HEK293 (cell line): Measurements from ENCODE around the gene UGT2B17.

Experiments
- CTCF ChIA-PET: fragments of 350-600 bp; formaldehyde crosslinking; extraction: SDS; loops from one replicate; lab custom pipeline; 2021; ENCODE audit warnings: antibody characterized with exemption; lab: Yijun Ruan, JAX
- POLR2A ChIA-PET: fragments of 300-600 bp; formaldehyde crosslinking; extraction: SDS; loops from one replicate; lab custom pipeline; 2020; ENCODE audit warnings: antibody characterized with exemption, inconsistent platforms; lab: Yijun Ruan, JAX
- H3K27ac ChIP-seq: fragments of 200-500 bp; sonication (Bioruptor generic); 2 replicates; pipeline ENCODE4 v1.5.1; 2014; ENCODE audit warnings: low read depth, low read length, control low read depth, inconsistent platforms; ENCODE audit errors: extremely low read depth
- H3K36me3 ChIP-seq, 2 experiments: fragments of 200-500 bp in 1 of 2; sonication (Bioruptor generic) in 1 of 2; 1 replicate in 1 of 2; 2 replicates in 1 of 2; pipeline ENCODE4 v1.5.1; 2014 to 2017; ENCODE audit warnings: inconsistent platforms in 2 of 2, low read length in 2 of 2; ENCODE audit not compliant: control insufficient read depth in 2 of 2, insufficient read depth in 1 of 2
- H3K4me1 ChIP-seq: fragments of 200-500 bp; sonication (Bioruptor generic); 2 replicates; pipeline ENCODE4 v1.5.1; 2014; ENCODE audit warnings: mild to moderate bottlenecking, low read length, inconsistent platforms; ENCODE audit not compliant: control insufficient read depth, insufficient read depth
- H3K4me3 ChIP-seq: 2 replicates; pipeline ENCODE4 v1.5.1; 2011; ENCODE audit warnings: low read depth, mild to moderate bottlenecking, control low read depth, low read length, moderate library complexity
- H3K9me3 ChIP-seq: fragments of 200-500 bp; sonication (Bioruptor generic); 2 replicates; pipeline ENCODE4 v1.5.1; 2014; ENCODE audit warnings: low read depth, low read length, inconsistent platforms; ENCODE audit not compliant: control insufficient read depth, insufficient read depth
- INSM2 ChIP-seq: fragments of 450-650 bp; formaldehyde crosslinking; IDR thresholded peaks from 2 replicates; pipeline ENCODE4 v1.5.1; 2016; ENCODE audit warnings: missing biosample characterization, missing genetic modification characterization
- KLF17 ChIP-seq: fragments of 450-650 bp; formaldehyde crosslinking; IDR thresholded peaks from 2 replicates; pipeline ENCODE4 v1.5.1; 2016; ENCODE audit warnings: missing biosample characterization, missing genetic modification characterization
- KLF7 ChIP-seq: fragments of 450-650 bp; formaldehyde crosslinking; IDR thresholded peaks from 2 replicates; pipeline ENCODE4 v1.5.1; 2016; ENCODE audit warnings: missing biosample characterization, missing genetic modification characterization, borderline replicate concordance
- RBAK ChIP-seq: fragments of 450-650 bp; formaldehyde crosslinking; IDR thresholded peaks from 2 replicates; pipeline ENCODE4 v1.5.1; 2016; ENCODE audit warnings: missing biosample characterization, missing genetic modification characterization
- REST ChIP-seq: fragments of 450-650 bp; formaldehyde crosslinking; IDR thresholded peaks from 2 replicates; pipeline ENCODE4 v1.5.1; 2016; ENCODE audit warnings: missing biosample characterization, missing genetic modification characterization
- SETDB1 ChIP-seq: IDR thresholded peaks from one replicate; pipeline ENCODE4 v1.6.1; 2017; ENCODE audit warnings: mild to moderate bottlenecking, low read length, moderate library complexity, mixed read lengths; ENCODE audit not compliant: insufficient read length
- ZBTB11 ChIP-seq: fragments of 450-650 bp; formaldehyde crosslinking; conservative IDR thresholded peaks from 2 replicates; pipeline ENCODE4 v1.5.1; 2016; ENCODE audit warnings: low read depth, missing biosample characterization, missing genetic modification characterization
- ZFP3 ChIP-seq: fragments of 450-650 bp; formaldehyde crosslinking; IDR thresholded peaks from 2 replicates; pipeline ENCODE4 v1.5.1; 2016; ENCODE audit warnings: low read depth, missing biosample characterization, missing genetic modification characterization
- ZNF121 ChIP-seq: fragments of 450-650 bp; formaldehyde crosslinking; IDR thresholded peaks from 2 replicates; pipeline ENCODE4 v1.5.1; 2016; ENCODE audit warnings: missing biosample characterization, missing genetic modification characterization
- ZNF132 ChIP-seq: fragments of 450-650 bp; formaldehyde crosslinking; IDR thresholded peaks from 2 replicates; pipeline ENCODE4 v1.5.1; 2017; ENCODE audit warnings: missing biosample characterization, missing genetic modification characterization, borderline replicate concordance
- ZNF202 ChIP-seq: fragments of 450-650 bp; formaldehyde crosslinking; IDR thresholded peaks from 2 replicates; pipeline ENCODE4 v1.5.1; 2016; ENCODE audit warnings: missing biosample characterization, missing genetic modification characterization, borderline replicate concordance
- ZNF398 ChIP-seq: fragments of 450-650 bp; formaldehyde crosslinking; IDR thresholded peaks from 2 replicates; pipeline ENCODE4 v1.5.1; 2017; ENCODE audit warnings: missing biosample characterization, missing genetic modification characterization
- ZNF513 ChIP-seq: fragments of 450-650 bp; IDR thresholded peaks from 2 replicates; pipeline ENCODE4 v1.5.1; 2018; ENCODE audit warnings: missing biosample characterization, missing genetic modification characterization
- ZNF580 ChIP-seq: fragments of 450-650 bp; formaldehyde crosslinking; IDR thresholded peaks from 2 replicates; pipeline ENCODE4 v1.5.1; 2016; ENCODE audit warnings: missing biosample characterization, missing genetic modification characterization
- ZNF621 ChIP-seq: fragments of 450-650 bp; formaldehyde crosslinking; IDR thresholded peaks from 2 replicates; pipeline ENCODE4 v1.5.1; 2017; ENCODE audit warnings: missing biosample characterization, missing genetic modification characterization
- ZNF677 ChIP-seq: fragments of 450-650 bp; IDR thresholded peaks from 2 replicates; pipeline ENCODE4 v1.5.0; 2018; ENCODE audit warnings: missing biosample characterization, mild to moderate bottlenecking, missing genetic modification characterization, moderate library complexity
- ZNF76 ChIP-seq: fragments of 450-650 bp; formaldehyde crosslinking; IDR thresholded peaks from 2 replicates; pipeline ENCODE4; 2016; ENCODE audit warnings: low read depth, missing biosample characterization, missing genetic modification characterization, borderline replicate concordance
- TF ChIP-seq, protein P1 (sequence below): fragments of 450-650 bp; formaldehyde crosslinking; IDR thresholded peaks from 2 replicates; pipeline ENCODE4 v1.5.1; 2016; ENCODE audit warnings: missing biosample characterization, missing genetic modification characterization
- TF ChIP-seq, protein P2 (sequence below): IDR thresholded peaks from 2 replicates; pipeline ENCODE4 v1.6.1; 2011; ENCODE audit warnings: mild to moderate bottlenecking, low read depth, low read length, borderline replicate concordance

Gene UGT2B17

GRCh38 chr4:68606240-68606639 is 30.1 kb upstream of the UGT2B17 start (continued):
- TF ChIP-seq ZBTB11 = no peak
- TF ChIP-seq ZNF580 (tag by site-specific recombination) = no peak
- TF ChIP-seq ZNF398 = no peak
- TF ChIP-seq ZNF202 (tag by site-specific recombination) = no peak

GRCh38 chr4:68599150-68599549 is 23.0 kb upstream of the UGT2B17 start:
- ChIA-PET CTCF (no interaction called here), POLR2A (no interaction called here)
- no peak overlapping the region for H3K27ac ChIP-seq
- no peak overlapping the region for H3K4me3 ChIP-seq
- H3K4me1 ChIP-seq = no peaks in the 10 kb centered on the region
- no peaks in the 10 kb centered on the region for H3K36me3 ChIP-seq
- no peaks in the 10 kb centered on the region for H3K9me3 ChIP-seq
- TF ChIP-seq ZNF121 (tag by site-specific recombination) (no peak), ZNF621 (tag by site-specific recombination) (no peak), ZFP3 (no peak), ZNF202 (tag by site-specific recombination) (no peak), KLF7 (tag by site-specific recombination) (no peak), RBAK (no peak), ZNF76 (tag by site-specific recombination) (no peak), REST (tag by site-specific recombination) (no peak), KLF17 (tag by site-specific recombination) (no peak), INSM2 (tag by site-specific recombination) (no peak), ZNF677 (tag by site-specific recombination) (no peak), SETDB1 (no peak), ZNF132 (tag by site-specific recombination) (no peak), ZNF513 (tag by site-specific recombination) (no peak)
- TF ChIP-seq, protein P1, sequence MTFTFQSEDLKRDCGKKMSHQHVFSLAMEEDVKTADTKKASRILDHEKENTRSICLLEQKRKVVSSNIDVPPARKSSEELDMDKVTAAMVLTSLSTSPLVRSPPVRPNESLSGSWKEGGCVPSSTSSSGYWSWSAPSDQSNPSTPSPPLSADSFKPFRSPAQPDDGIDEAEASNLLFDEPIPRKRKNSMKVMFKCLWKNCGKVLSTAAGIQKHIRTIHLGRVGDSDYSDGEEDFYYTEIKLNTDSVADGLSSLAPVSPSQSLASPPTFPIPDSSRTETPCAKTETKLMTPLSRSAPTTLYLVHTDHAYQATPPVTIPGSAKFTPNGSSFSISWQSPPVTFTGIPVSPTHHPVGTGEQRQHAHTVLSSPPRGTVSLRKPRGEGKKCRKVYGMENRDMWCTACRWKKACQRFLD (tag by site-specific recombination) = no peak
- TF ChIP-seq, protein P2, sequence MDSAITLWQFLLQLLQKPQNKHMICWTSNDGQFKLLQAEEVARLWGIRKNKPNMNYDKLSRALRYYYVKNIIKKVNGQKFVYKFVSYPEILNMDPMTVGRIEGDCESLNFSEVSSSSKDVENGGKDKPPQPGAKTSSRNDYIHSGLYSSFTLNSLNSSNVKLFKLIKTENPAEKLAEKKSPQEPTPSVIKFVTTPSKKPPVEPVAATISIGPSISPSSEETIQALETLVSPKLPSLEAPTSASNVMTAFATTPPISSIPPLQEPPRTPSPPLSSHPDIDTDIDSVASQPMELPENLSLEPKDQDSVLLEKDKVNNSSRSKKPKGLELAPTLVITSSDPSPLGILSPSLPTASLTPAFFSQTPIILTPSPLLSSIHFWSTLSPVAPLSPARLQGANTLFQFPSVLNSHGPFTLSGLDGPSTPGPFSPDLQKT = no peak
